Right ventricle myocardium superior (tissue), 1 donor: Measurements from ENCODE around the gene FUOM. TPM values are rescaled to one million over a fixed set of nuclear protein-coding genes. Genes with fewer than 3 reads are reported as not detected.

ENCODE experiments used
- ATAC-seq: fragments of 200-7000 bp; cut with Tn5 transposase; one replicate; pipeline ENCODE4 v1.9.1; 2020; ENCODE audit warnings: mild to moderate bottlenecking; ENCODE audit not compliant: poor library complexity
- DNase-seq: peaks from one replicate; pipeline ENCODE4 v3.0.0-alpha.2; 2020
- intact Hi-C: fragments of 100-400 bp; cut with DNase I; formaldehyde crosslinking; loops from one replicate; pipeline ENCODE4 v1.11.2; 2022
- total RNA-seq: library from RNA; stranded (reverse); fragmentation: NEBNext Ultra II Directional; extraction: Animal tissue kit (Norgen Biotek cat#: 25700); gene quantifications from one replicate; pipeline ENCODE4 v1.2.1, GENCODE V29; 2021
- donor health status: DM: no; HTN: yes; CAD: no; lungs with severe emphysema.

The FUOM gene
- total RNA-seq, 1 donor from 2014 or later, result 7.4 TPM

GRCh38 chr10:133339708-133340380, 18.0 kb downstream of the FUOM start:
- ATAC-seq, result no peak
- intact Hi-C loops, result no loop called here
- peak; percentile 30 for DNase-seq

- DNase-seq (peak; percentile 24), ATAC-seq (no peak)
- intact Hi-C loops, result no loop called here
These were observed 19.4 kb downstream of the FUOM start for GRCh38 chr10:133338080-133339071.

- ATAC-seq (no peak), DNase-seq (no peak)
- intact Hi-C loops, result no loop called here
These were observed 20.5 kb downstream of the FUOM start for GRCh38 chr10:133337370-133337725.

- intact Hi-C loops, result no loop called here
- ATAC-seq (no peak), DNase-seq (peak; percentile 53)
These were observed 21.0 kb downstream of the FUOM start, which contains the start of gene CALY for GRCh38 chr10:133336577-133337369. Gene CALY, minus strand, starts transcription at chr10:133336896. Its CDS starts 7,907 bp downstream, at chr10:133328989.

- intact Hi-C loops, result no loop called here
- ATAC-seq (no peak), DNase-seq (peak; percentile 39)
These were observed 21.7 kb downstream of the FUOM start for GRCh38 chr10:133336118-133336576.

- intact Hi-C loops, result no loop called here
- DNase-seq (peak; percentile 68), ATAC-seq (peak; percentile 35)
These were observed 22.3 kb downstream of the FUOM start for GRCh38 chr10:133335246-133336117.

- intact Hi-C loops, result no loop called here
- DNase-seq, result peak; percentile 44
- peak; percentile 23 for ATAC-seq
These were observed 23.1 kb downstream of the FUOM start for GRCh38 chr10:133334503-133335245.

- ATAC-seq (no peak), DNase-seq (peak; percentile 20)
- intact Hi-C loops, result no loop called here
These were observed 24.7 kb downstream of the FUOM start for GRCh38 chr10:133332936-133333699.

- DNase-seq, result peak; percentile 92
- intact Hi-C loops, result loop anchor here (5.0 kb wide), 1 partner anchor 278 kb away; no protein-coding TSS in a partner anchor
- ATAC-seq, result peak; percentile 89
These were observed 28.2 kb downstream of the FUOM start for GRCh38 chr10:133329491-133330202.

- no peak for ATAC-seq
These were observed 29.2 kb downstream of the FUOM start for GRCh38 chr10:133328358-133329343.

GRCh38 chr10:133327651-133328357, 30.0 kb downstream of the FUOM start:
- intact Hi-C loops, result loop anchor here (5.0 kb wide), 1 partner anchor 279 kb away; no protein-coding TSS in a partner anchor
- peak; percentile 20 for DNase-seq

More at GRCh38 chr10:133328358-133329343, 29.2 kb downstream of the FUOM start:
- DNase-seq, result peak; percentile 20
- intact Hi-C loops, result loop anchor here (5.0 kb wide), 1 partner anchor 279 kb away; no protein-coding TSS in a partner anchor

GRCh38 chr10:133326745-133327650, 30.8 kb downstream of the FUOM start:
- DNase-seq (peak; percentile 36), ATAC-seq (no peak)
- intact Hi-C loops, result loop anchor here (5.0 kb wide), 1 partner anchor 280 kb away; no protein-coding TSS in a partner anchor

More at GRCh38 chr10:133327651-133328357, 30.0 kb downstream of the FUOM start:
- no peak for ATAC-seq

- ATAC-seq (no peak), DNase-seq (no peak)
- intact Hi-C loops, result loop anchor here (5.0 kb wide), 1 partner anchor 281 kb away; no protein-coding TSS in a partner anchor
These were observed 31.6 kb downstream of the FUOM start for GRCh38 chr10:133326223-133326551.
